ENCODE data around the gene IGFL4.
A peak's percentile ranks its signal among the peaks of the same experiment; 100 is the strongest.

The IGFL4 gene

DNA sequence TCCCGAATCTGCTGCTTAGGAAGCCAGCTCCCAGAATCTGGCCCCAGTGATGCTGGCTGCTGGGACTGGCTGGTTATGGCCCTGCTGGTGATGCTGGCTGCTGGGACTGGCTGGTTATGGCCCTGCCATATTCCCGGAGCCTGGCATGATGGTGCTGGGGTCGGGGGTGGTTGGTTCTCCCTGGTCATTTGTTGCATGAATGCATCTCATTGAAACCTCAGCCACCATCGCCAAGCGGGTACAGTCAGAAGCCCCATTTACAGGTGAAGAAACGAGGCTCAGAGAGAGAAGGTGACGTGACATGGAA lies 20.0 kb downstream of the IGFL4 start:
- no peak for DNase-seq (ENCODE audit: low read depth)

DNA sequence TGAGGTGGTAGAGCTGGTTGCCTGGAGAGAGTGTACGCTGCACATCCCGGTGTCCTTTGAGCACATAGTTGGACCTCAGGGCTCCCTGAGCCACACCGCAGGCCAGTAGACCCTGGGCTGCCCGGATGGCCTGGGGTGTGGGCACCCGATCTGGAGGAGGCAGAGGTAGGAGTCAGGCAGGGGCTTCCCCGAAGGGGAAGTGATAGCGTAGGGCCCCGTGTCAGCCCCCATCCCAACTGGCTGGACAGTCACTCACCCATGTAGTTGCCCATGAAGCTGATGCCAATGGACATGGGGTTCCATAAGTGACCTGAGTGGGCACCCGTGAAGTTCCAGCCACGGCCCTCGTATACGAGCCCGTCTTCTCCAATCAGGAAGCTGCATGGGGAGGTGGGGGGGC lies 21.5 kb downstream of the IGFL4 start:
- no peak for DNase-seq (ENCODE audit: low read depth)

DNA sequence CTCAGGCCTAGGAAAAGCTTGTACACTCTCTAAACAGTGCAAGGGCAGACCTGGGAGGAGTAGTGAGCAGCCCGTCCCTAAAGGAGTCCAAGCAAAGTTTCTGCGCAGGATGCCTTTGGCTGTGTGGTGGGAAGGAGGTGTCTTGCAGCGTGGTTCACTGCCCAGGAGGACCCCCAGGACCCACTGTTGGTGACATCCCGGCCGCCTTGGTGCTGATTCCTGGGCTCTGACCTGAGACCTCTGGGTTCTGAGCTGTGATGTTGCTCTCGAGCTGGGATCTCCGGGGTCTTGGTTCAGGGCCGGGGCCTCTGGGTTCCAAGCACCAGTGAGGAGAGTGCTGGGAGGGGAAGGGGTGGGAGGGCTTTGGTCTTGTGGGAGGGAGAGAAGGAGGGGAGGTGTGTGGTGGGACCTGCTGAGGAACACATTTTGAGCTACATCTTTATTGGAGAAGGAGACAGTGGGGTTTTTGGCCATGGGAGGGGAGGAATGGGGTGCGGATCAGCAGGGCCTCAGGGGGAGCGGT lies 22.0 kb downstream of the IGFL4 start:
- no peak for DNase-seq (ENCODE audit: low read depth)

DNA sequence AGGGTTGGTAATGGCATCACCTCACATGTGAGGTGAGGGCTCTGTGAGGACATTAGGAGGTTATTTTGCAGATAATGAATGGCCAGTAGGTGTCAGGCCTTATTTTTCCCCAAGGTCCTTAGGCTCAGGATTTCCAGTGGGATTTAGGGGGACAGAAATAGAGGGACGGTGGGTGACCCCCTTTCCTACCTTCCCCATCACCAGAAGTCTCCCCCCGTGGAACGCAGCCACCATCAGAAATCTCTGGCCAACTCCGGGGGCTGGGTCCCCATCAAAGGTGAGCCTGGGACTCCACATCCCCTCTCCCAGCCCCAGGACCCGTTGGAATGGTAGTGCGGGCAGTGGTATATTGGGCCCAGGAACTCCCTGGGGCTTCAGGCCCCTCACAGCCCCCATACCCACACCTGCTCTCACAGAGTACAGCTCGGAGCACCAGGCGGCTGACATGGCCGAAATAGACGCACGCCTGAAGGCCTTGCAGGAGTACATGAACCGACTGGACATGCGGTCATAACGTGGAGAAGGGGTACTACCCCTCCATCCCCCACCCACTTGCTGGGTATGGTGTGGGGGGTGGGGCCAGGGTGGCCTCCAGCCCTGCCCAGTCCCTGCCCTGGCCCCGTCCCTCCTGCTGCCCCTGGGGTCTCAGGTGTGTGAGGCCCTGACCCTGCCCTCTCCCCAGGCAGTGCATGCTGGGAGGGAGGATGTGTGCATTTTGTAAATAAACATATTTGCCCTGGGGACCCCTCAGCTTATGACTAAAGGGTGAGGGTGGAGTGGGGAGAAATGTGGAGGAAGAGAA lies 22.7 kb downstream of the IGFL4 start:
- no peak for DNase-seq (ENCODE audit: low read depth)

DNA sequence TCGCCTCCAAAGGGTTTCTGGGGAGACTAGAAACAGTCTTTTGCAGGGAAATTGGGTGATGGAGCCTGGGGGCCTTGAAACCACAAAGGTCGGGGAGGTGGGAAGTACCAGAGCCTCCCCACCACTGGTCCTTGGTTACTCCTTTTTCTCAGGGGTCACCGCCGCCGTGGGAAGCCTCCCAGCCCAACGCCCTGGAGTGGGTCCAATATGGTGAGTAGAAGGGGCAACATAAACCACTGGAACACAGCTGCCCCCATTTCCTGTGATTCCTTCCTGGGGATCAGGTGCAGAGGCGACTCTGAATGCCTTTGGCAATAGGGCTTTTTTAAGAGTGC lies 23.7 kb downstream of the IGFL4 start:
- no peak for DNase-seq (ENCODE audit: low read depth)

DNA sequence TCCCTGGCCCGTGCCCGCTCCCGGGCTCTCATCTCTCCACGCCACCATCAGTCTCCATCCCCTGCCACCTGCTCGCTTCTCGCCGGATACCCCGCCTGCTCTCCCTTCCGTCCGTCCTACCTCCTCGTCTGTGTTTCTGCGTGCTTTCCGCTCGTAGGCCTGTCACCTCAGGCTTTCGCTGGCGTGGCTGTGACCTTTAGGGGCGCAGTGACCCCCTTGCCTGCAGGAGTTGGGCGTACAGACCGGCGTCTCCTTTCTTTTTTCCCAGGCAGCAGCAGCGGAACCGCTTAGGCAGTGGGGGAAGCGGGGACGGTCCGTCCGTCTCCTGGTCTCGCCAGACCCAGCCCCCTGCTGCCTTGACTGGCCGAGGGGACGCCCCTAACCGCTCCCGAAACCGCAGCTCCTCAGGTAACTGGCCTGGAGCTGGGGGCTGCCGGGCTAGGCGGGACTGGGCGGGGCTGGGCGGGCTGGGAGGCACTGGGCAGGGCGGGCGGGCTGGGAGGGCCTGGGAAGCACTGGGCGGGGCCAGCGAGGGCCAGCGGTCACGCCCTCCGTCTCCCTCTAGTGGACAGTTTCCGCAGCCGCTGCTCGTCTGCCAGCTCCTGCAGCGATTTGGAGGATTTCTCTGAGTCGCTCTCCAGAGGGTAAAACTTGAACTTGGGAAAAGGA lies 24.2 kb downstream of the IGFL4 start:
- DNase-seq (ENCODE audit: low read depth) = peak; percentile 59

DNA sequence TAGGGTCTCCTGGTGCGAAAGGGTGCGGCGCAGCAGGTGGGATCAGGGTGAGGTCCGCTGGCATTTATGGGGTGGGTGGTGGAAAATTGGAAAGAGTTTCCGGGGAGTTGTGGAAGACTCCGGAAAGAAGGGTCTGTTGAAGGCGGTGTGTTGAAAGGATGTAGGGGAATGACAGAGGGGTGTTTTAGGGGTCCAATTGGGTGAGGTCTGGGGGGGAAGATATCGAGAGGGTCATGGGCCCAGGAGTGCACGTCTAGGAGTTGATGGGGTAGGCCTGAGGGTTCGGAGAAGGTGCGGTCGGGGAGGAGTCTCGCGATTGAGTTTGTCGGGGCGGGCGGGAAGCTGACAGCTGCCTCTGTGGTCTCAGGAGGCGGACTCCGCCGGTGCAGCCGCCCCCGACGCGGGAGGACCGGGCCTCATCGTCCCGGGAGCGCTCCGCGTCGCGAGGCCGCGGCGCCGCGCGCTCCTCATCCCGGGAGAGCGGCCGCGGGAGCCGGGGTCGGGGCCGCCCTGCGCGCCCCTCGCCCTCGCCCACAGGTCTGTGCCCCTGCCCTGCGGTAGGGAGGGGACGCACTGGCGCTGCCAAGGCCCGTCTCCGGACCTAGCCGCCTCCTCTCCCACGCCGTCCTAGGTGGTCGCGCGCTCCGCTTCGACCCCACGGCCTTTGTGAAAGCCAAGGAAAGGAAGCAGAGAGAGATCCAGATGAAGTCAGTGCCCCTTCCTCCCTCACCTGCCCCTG lies 24.9 kb downstream of the IGFL4 start:
- no peak for DNase-seq (ENCODE audit: low read depth)

DNA sequence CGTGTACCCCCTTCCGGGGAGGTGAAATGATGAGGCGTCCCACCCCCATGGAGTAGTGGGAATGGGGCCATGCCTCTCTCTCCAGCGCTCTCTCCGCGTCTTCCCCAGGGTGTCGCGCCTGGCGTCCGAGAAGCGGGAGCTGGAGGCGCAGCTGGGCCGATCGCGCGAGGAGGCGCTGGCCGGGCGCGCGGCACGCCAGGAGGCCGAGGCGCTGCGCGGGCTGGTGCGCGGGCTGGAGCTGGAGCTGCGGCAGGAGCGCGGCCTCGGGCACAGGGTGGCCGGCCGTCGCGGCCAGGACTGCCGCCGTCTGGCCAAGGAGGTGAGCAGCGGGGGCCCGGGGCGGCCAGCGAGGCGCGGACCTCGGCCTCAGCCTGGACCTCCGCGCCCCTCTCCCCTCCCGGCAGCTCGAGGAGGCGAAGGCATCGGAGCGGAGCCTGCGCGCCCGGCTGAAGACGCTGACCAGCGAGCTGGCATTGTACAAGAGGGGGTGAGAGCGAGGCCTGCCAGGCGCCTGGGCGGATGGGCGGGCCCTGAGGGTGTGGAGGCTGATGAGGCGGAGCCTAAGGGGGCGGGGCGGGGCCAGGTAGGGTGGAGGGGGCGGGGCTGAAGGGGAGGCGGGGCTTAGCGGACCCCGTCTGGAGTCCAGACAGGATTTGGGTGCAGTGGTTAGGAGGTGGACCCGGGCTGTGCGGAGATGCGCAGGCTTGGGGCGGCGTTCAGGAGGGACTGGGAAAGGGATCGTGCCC lies 25.7 kb downstream of the IGFL4 start:
- no peak for DNase-seq (ENCODE audit: low read depth)

DNA sequence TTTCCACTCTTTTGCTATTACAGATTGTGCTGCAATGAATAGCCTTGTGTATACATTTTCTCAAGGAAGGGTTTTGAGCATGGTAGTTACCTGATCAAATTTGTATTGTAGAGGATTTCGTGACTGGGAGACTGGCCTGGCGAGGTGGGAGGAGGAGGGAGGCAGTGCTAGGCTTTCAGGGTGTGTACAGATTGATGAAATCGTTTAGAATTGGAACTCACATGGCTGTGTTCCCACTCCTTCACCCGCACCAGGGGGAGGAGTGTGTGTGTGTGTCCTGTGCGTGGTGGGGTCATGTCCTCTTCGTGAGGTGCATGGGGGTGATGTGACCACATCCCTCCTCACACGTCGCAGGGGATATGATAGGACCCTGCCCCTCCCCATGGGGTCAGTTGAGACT lies 26.3 kb downstream of the IGFL4 start:
- DNase-seq (ENCODE audit: low read depth) = no peak

DNA sequence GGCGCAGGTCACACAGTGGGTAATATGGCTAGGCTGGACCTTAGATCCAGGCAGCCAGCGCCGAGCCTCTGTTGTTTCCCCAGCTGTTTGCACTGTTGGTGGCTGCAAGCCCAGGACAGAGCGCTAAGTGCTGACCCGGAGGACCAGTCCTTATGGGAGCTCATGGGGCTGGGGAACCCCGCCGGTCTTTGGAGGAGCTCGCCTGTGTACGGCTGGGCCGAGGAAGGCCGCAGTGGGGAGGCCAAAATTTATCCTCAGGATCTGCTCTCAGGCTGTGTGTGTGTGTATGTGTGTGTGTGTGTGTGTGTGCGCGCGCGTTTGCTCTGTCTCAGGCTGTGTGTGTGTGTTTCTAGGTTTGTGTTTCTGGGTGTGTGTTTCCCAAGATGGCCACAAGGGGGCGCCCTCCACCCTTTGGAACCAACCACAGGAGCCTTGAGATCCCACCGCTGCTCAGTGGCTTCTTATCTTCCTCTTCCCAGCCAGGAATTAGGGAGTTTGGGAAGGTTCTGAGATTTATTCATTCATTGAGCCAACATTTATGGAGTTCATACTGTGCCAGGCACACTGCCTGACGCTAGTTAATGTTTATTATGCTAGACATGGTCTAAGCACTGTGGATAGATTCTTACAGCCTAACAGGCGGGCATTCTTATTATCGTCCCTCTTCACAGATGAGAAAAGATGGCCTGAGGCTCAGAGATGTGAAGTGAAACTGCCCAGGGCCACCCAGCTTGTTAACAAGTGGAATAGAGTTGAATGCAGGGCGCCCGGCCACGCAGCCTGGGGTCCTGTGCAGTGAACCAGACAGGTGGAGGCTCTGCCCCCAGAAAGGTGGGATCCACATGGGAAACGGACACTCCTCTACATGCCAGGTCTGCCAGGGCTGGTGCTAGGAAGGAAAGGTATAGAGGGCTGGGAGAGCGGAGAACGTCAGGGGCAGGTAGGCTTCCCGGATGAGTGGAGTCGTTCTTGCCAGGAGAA lies 31.0 kb downstream of the IGFL4 start:
- peak; percentile 30 for DNase-seq (ENCODE audit: low read depth)

DNA sequence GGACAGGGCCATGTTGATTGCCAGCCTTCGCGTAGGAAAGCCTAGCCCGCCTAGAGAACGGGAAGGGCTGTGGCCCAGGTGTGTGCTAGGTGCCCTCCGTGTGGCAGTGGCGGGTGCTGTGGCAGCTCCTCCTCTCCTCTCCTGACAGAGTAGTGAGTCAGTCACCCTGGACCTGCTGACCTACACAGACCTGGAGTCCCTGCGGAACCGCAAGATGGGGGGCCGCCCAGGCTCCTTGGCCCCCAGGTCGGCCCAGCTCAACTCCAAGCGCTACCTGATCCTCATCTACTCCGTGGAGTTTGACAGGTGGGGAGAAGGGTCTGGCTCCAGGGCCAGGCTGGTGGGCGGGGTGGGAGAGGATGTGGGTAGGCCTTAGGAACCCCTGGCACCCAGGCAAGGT lies 34.4 kb downstream of the IGFL4 start:
- no peak for DNase-seq (ENCODE audit: low read depth)

DNA sequence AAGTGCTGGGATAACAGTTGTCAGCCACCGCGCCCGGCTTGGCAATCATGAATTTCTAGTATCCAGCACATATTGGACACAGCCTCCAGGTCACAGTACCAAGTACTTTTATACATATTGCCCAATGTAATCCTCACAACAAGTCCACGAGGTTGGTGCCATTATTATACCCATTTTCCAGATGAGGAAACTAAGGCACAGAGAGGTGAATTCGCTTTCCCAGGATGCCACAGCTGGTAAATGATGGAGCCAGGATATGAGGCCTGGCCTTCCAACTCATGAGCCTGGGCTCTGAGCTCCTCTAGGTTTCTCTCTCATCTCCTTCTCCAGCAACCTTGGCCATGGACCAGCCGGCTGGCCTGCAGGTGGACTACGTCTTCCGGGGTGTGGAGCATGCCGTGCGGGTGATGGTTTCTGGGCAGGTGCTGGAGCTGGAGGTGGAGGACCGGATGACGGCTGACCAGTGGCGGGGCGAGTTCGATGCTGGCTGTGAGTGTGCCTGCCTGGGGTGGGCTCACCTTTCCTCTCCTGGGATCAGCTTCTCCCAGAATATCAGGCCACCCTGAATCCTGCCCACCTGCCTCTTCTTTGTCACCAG lies 38.0 kb downstream of the IGFL4 start:
- DNase-seq (ENCODE audit: low read depth) = no peak

DNA sequence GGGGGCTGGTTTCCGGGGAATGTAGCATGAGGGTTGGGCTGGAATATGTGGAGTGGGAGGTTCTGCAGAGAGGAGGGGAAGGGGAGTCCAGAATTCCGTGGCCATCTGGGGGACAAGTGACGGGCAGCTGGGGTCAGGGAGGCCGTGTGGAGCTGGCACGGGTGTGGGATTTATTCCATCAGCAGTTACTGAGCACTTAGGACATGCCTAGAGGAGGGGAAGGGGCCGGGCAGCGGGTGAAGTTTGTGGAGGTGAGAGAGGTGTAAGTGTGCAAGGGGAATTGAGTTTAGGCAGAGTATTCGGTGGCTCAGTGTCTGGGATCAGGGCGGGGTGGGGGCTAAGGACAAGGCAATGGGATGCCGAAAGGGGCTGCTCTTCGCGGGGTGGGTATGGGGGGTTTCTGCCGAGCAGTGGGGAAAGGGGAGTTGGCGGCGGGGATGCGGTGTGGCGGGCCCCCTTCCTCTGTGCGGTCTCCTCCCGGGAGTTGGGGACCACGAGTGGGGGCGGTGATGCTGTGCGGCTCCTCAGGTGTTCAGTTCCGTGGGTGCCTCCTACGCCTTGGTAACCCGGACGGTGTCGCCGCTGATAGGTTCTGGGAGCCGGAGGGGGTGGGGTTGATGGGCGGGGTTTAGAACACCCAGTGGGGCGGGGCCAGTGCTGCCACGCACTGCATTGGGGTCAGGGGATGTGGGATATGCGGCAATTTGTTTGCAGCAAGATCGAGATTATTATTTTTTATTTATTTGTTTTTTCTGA lies 40.1 kb downstream of the IGFL4 start:
- no peak for DNase-seq (ENCODE audit: low read depth)

DNA sequence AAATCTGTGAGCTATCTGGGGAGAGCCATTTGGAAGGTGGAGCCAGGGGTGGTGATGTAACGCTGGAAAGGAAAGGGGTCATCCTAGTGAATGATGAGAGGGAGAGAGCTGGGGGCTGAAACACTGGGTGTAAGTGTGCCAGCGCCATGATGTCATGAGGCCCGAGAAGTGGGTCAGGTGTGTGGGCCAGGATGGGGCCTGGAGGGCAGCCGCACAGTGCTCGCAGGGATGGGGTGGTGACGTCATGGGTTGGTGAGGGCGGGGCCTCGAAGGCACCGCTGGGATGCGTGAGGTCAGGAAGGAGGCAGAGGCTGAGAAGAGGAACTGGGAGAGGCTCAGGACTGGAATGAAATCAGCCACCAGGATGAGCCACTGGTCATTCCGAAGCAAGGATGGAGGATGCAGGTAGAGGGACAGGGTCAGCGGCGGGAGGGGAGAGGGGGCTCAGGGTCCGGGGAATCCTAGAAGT lies 41.1 kb downstream of the IGFL4 start:
- no peak for DNase-seq (ENCODE audit: low read depth)

DNA sequence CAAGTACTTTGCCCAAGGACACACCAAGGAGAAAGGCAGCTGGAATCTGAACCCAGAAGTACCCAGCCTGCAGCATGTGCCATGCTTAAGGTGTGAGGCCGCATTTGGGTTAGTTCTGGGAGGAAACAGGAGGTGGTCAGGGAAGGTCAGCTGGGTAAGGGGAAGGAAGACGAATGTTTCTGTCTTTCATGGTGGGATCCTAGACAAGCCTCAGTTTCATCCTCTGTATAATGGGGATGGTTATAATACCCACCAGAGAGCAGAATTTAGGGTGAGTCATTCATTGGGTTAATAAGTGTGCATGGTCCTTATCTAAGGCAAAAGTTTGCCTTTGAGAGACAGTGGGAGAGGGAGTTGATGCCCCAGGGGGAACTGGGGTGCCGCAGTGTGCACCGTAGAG lies 42.0 kb downstream of the IGFL4 start:
- DNase-seq (ENCODE audit: low read depth) = no peak

DNA sequence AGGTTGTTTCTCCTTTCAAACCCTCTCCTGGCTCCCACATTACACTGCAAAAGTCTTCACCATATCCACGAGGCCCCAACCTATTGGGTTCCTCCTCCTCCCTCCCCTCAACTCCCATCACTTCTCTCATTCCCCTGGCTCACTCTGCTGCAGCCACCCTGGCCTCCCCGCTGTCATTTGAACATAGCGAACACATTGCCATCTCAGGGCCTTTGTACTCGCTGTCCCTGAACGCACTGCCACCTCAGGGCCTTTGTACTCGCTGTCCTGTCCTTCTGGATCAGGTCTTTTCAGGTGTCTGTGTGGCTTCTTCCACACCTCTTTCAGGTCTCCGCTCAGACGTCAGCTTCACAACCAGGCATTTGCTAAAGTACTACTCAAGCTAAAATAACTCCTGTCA lies 43.9 kb downstream of the IGFL4 start:
- DNase-seq (ENCODE audit: low read depth) = no peak

DNA sequence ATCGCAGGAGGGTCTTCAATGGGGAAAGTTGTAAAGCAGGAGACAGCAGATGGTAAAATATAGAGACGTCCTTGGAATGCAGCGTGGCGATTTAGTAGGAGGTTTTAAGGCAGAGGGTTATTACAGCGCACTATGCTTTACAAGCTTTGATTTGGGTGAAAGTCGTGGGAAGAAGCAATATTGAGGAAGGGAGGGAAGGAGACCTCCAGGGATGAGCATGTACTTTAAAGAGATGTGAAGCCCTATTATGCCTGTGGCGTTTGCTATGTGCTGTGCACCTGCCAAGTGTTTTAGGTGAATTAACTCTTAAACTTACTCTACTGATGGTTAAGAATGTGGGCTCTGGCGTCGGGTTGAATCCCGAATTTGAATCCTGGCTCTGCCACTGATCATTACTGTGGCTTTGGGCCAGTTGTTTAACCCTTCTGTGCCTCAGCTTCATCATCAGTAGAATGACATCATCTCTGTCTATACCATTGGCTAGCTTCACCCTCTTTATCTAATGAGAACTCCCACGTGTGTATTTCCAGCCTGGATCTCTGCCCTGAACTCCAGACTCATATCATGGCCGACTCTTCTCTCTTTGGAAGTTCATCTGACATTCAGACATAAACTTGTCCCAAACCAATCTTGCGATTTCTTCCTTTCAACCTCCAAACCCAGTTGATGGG lies 45.0 kb downstream of the IGFL4 start:
- DNase-seq (ENCODE audit: low read depth) = no peak

DNA sequence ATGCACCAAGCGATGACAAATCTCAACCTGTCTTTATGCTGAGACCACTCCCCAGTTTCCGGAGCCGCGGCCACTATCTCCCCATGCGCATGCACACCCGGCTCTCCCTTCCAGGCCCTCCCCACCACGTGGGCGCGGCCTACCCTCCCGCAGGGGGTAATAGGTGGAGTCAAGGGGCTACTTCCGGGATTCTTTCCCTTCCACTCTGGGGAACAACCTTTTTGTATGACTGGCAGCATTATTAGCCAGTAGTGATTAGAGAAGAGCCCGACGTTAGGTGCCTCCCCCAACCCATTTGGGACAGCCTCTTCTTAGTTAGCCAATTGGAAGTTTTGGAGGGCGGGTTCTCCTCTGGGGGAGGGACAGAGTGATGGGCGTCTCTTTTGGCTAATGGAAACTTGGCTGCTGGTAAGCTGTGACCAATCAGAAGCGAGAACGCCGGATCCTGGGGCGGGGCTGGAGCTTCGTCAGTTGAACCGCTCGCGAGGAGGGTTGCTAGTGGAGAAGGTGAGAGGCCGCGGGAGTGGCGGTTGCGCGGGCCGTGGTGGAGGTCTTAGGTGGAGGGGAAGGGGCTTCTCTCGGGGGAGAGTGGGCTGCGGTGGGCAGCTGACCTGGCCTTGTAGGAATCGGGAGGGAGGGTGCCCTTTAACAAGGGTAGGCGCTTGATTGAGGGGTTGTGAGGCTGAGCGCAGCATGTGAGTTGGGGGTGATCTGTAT lies 45.6 kb downstream of the IGFL4 start, which contains the start of gene CCDC61:
Gene CCDC61 (plus strand): TSS at position 470 of the 717 bp plus-strand sequence. CDS start 7,552 bp downstream, outside the sequence.
- peak; percentile 99 for DNase-seq (ENCODE audit: low read depth)
